PFSK-1 (cell line): ENCODE measurements around the gene HOATZ.

Source experiments
- FOXP2 ChIP-seq: optimal IDR thresholded peaks from 2 replicates; pipeline ENCODE3; 2011; ENCODE audit warnings: borderline replicate concordance, control low read depth, inconsistent platforms; ENCODE audit not compliant: insufficient read depth; ENCODE audit errors: extremely low read length, extremely low read depth
- POLR2AphosphoS5 ChIP-seq: IDR thresholded peaks from 2 replicates; pipeline ENCODE4 v1.6.1; 2012; ENCODE audit warnings: low read depth, mild to moderate bottlenecking, control low read depth, low read length, moderate library complexity
- REST ChIP-seq, 2 experiments: IDR thresholded peaks; 2 replicates each; pipeline versions ENCODE4 v1.6.1 to v1.8.0; 2011 to 2012; ENCODE audit warnings: low read depth in 2 of 2, low read length in 2 of 2, control low read depth in 1 of 2, inconsistent platforms in 1 of 2, mild to moderate bottlenecking in 1 of 2, moderate library complexity in 1 of 2; ENCODE audit not compliant: insufficient read depth in 1 of 2
- SIN3A ChIP-seq: IDR thresholded peaks from 2 replicates; pipeline ENCODE4 v1.6.1; 2012; ENCODE audit warnings: mild to moderate bottlenecking, low read length, moderate library complexity, borderline replicate concordance; ENCODE audit not compliant: insufficient read depth
- TAF1 ChIP-seq: IDR thresholded peaks from 2 replicates; pipeline ENCODE4 v1.6.1; 2012; ENCODE audit warnings: low read length, control low read depth, borderline replicate concordance; ENCODE audit not compliant: insufficient read depth

The HOATZ gene

GRCh38 chr11:111515591-111515990 is 1.0 kb downstream of the HOATZ start:
- TF ChIP-seq SIN3A, result no peak
- TF ChIP-seq TAF1, result no peak
- no peak for TF ChIP-seq FOXP2

GRCh38 chr11:111518668-111519067 is 4.1 kb downstream of the HOATZ start:
- TF ChIP-seq REST (IDR thresholded peaks at IDR 0.05; ENCODE audit: insufficient read depth in 1 of 2, low read depth in 2 of 2, low read length in 2 of 2) (no peak), POLR2AphosphoS5 (no peak), SIN3A (no peak), FOXP2 (no peak), TAF1 (no peak)

GRCh38 chr11:111520560-111520959 is 6.0 kb downstream of the HOATZ start:
- TF ChIP-seq FOXP2 (no peak), TAF1 (no peak), SIN3A (no peak), REST (IDR thresholded peaks at IDR 0.05; ENCODE audit: insufficient read depth in 1 of 2, low read depth in 2 of 2, low read length in 2 of 2) (no peak), POLR2AphosphoS5 (no peak)

GRCh38 chr11:111521135-111521534 is 6.6 kb downstream of the HOATZ start:
- TF ChIP-seq TAF1 (no peak), FOXP2 (no peak), POLR2AphosphoS5 (no peak), SIN3A (no peak), REST (IDR thresholded peaks at IDR 0.05; ENCODE audit: insufficient read depth in 1 of 2, low read depth in 2 of 2, low read length in 2 of 2) (no peak)

- TF ChIP-seq POLR2AphosphoS5 (no peak), TAF1 (no peak), SIN3A (no peak), REST (IDR thresholded peaks at IDR 0.05; ENCODE audit: insufficient read depth in 1 of 2, low read depth in 2 of 2, low read length in 2 of 2) (no peak), FOXP2 (no peak)
Observed at GRCh38 chr11:111522426-111522825, 7.8 kb downstream of the HOATZ start.
